ENCODE results near the gene SELENOF.

DNA sequence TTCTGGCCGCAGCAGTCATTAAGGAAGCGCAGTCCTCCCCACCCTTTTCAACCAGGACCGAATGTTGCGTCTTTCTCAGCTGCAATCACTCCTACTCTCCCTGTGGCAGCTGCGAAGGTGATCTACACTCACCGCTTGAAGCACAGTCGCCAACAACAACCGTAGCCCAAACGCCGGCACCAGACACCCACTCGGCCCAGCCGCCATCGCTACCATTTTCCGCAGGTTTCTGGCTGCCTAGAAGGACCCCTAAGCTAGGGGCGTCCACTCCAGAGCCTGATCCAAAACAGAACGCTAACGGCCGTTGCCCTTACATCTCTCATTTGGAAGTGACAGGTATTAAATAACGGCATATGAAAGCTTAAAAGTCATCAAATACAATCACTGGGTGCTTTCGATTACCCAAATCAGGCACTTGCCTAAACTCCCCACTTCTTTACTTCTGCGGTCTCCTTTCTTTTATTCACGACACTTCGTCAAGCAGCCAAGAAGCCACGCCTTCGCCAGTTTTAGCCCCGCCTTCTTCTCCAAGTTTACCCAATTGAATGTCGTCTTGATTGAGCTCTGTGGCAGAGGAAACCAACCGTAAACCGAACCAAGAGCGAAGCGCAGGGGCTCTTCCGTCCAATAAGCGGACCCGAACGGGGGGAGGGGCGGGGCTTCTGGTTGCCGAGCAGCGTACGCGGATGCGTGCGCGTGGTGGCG lies at the start of gene SELENOF:
- no peak for TF ChIP-seq CEBPB (IDR thresholded peaks at IDR 0.05; ENCODE audit: low read depth, low read length)
- TF ChIP-seq, protein P1, sequence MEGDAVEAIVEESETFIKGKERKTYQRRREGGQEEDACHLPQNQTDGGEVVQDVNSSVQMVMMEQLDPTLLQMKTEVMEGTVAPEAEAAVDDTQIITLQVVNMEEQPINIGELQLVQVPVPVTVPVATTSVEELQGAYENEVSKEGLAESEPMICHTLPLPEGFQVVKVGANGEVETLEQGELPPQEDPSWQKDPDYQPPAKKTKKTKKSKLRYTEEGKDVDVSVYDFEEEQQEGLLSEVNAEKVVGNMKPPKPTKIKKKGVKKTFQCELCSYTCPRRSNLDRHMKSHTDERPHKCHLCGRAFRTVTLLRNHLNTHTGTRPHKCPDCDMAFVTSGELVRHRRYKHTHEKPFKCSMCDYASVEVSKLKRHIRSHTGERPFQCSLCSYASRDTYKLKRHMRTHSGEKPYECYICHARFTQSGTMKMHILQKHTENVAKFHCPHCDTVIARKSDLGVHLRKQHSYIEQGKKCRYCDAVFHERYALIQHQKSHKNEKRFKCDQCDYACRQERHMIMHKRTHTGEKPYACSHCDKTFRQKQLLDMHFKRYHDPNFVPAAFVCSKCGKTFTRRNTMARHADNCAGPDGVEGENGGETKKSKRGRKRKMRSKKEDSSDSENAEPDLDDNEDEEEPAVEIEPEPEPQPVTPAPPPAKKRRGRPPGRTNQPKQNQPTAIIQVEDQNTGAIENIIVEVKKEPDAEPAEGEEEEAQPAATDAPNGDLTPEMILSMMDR (conservative IDR thresholded peaks at IDR 0.05; ENCODE audit: low read depth, low read length) = no peak
- peak; percentile 83 for TF ChIP-seq POLR2A (IDR thresholded peaks at IDR 0.05; ENCODE audit: low read depth, low read length)

Measured in IMR-90 (cell line).